Pons (tissue), 1 donor: Measurements from ENCODE around the gene TBX19.
A peak's percentile ranks its signal among the peaks of the same experiment; 100 is the strongest.
"Not testable (repeated sequence)": the region's sequence is repeated elsewhere in the genome, so short reads cannot be mapped to it uniquely, and the experiment has no call there.

Experiments
- DNase-seq: peaks from one replicate; pipeline ENCODE4 v3.0.0-alpha.2; 2016; ENCODE audit warnings: low spot score

TBX19 gene

DNA sequence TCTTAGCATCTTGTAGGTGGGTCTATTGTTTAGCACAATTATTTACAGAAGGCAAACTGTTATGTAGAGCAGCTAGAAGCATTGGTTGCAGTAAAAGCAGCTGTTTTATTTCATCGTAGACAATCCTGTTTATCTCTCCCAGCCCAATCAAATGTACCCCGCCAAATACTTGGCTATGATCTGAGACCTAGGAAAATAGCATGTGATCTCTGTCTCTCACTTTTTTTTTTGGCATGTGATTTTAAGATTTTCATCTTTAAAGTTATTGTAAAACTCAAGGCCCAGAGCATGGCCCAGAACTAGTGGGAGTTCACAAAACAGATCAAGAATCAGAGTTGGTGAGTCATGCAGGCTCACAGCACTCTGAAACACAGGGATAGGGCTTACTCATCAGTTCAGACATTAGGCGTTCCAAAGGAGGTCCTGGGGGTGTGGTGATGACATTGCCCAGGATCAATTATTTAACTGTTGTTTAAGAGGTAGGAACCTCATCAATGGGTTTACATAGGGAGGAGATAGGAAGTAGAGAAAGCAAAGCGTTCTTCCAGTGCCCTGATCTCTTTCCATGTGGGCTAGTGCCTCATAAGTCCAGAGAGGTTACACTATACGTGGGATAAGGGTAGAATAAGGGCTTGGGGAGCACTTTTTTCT, 40.2 kb downstream of the TBX19 start:
- DNase-seq = no peak

- no peak for DNase-seq
These were observed 41.3 kb downstream of the TBX19 start for GRCh38 chr1:168321945-168322344.

GRCh38 chr1:168324745-168325425, 44.2 kb downstream of the TBX19 start:
- no peak for DNase-seq

DNA sequence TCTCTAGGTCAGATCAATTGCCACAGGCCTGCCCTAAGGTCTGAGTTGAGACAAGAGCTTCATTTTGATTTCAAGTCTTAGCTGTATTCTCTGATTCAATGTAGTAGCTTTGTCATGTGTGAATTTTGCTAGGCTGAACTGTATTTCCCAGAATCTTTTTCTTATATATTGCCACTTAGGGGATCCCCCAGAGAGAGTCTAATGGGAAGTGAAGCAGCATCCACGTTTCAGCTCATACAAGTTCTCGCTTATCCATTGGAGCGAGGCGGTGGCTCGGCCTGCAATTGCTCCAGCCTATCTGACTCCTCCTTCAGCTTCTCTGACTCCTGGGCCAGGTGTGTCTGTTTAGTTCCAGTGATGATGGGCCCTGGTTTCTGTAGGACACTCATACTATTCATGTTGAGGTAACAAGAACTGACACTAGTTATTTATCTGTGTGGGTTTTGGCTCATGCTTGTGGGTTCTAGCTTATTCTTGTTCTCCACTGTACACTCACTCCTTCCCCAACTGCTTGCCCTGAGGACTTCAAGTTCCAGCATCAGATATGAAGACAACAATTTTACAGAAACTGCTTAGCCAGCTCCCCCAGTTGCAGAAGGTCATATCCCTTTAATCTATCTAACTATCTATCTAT, 48.2 kb downstream of the TBX19 start:
- DNase-seq = no peak

DNA sequence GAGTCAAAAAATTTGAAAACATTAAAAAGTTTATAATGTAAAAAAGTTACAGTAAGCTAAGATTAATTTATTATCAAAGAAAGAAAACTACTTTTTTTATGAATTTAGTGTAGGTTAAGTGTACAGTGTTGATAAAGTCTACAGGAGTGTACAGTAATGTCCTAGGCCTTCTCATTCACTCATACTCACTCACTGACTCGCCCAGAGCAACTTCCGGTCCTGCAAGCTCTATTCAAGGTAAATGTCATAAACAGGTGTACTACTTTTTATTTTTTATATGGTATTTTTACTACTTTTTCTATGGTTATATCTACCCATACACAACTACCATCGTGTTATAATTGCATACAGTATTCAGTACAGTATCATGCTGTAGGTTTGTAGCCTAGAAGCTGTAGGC, 49.6 kb downstream of the TBX19 start:
- no peak for DNase-seq

- no peak for DNase-seq
These were observed 50.9 kb downstream of the TBX19 start for GRCh38 chr1:168331569-168331968.

DNA sequence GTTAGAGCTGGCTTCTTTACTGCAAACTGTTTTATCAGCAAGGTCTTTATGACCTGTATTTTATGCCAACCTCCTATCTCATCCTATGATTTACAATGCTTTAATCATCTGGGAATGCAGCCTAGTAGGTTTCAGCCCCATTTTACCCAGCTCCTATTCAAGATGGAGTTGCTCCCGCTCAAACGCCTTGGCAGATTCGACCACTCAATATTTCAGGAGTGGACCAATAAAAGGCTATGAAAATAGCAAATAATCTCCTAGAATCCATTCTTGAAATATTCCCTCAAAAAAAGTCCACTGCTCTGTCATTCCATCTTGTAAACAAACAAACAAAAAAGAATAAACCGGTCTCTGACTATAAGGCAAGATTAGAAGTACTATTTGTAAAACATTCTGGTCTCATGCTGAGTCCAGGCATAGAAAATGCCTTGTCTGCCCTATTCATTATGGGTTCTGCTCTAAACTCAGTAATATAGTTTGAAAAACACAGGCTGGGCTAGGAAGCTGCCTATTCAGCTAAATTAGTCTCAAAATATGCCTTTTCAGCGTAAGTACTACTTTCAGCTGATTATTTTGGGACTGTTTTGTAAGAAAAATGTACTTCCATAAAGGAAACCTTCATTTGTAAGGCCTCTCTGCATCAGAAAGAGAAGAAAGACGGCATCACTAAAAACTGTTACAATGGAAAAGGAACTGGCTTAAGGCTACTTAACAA, 53.0 kb downstream of the TBX19 start:
- DNase-seq = no peak

DNA sequence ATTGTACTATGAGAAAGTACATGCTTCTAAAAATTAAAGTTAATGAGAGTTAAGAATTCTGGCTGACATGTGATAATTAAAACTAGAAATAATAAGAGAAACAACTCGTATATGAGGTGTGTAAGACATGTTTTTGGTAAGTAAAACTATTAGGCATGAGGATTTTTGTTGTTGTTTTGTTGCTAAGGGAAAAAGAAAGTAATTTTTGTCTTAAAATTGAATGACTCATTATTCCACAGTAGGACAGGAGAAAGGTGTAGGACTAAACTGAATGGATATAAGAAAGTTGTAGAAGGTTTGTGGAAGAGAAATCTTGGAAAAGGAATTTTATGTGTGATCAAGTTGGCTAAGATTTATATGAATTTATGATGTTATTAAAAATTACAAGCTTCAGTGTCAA, 54.8 kb downstream of the TBX19 start:
- no peak for DNase-seq

DNA sequence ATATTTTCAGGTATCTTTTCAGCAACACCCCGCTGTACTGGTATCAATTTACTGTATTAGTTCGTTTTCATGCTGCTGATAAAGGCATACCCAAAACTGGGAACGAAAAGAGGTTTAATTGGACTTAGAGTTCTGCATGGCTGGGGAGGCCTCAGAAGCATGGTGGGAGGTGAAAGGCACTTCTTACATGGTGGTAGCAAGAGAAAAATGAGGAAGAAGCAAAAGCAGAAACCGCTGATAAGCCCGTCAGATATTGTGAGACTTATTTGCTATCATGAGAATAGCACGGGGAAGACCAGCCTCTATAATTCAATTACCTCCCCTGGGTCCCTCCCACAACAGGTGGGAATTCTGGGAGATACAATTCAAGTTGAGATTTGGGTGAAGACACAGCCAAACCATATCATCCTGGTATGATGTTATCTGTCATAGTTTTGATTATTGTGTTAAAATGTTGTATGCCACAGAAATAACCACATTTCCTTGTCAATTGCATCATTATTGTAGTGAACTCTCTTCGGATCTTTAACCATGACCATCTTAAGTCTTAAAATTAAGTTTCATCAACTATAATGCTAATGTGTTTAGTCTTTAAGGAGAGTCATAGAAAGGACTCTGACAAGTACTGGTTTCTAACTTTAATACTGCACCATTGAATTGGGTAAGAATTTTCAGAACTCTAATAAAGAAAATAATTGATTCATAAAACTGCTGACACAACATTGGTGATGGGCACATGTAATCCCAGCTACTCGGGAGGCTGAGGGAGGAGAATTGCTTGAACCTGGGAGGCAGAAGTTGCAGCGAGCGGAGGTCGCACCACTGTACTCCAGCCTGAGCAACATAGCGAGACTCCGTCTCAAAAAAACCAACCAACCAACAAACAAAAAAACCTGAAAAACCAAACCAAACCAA, 58.2 kb downstream of the TBX19 start:
- no peak for DNase-seq

- no peak for DNase-seq
These were observed 60.3 kb downstream of the TBX19 start for GRCh38 chr1:168340781-168341482.

- no peak for DNase-seq
These were observed 60.9 kb downstream of the TBX19 start for GRCh38 chr1:168341483-168341975.

DNA sequence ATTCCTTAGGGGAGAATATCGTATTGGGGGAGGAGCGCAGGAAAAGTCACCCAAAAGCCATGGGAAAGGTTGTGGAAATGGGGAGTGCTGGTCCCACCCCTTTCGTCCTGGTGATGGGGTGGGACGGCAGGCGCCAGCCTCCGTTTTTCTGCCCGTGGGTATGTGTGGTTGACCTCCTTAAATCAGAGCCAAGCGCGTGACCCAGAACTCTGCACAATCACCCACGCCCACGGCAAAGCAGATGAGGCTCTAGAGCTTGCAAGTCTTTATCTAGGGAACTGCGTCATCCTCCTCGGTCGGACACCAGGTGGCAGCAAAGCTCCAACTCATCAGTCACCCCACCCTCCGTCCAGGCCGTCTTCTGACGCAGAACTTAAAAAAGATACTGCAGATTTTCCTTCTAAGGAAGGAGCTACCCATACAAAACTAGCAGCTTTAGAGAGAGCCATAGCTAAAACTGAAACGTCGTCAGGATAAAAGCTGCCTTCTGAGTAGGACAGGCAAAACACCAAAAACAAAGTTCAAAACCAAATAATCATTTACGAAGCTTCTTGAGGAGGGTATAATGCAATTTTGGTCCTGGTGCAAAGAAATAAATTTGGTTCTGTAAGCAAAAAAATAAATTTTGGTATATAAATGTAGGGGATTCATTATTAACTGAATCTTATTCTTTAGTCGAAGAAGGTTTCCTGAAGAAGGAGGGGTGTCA, 62.0 kb downstream of the TBX19 start:
- DNase-seq = peak; percentile 88

GRCh38 chr1:168343566-168343965, 62.9 kb downstream of the TBX19 start:
- peak; percentile 63 for DNase-seq

GRCh38 chr1:168344517-168344916, 63.8 kb downstream of the TBX19 start:
- DNase-seq = no peak

- DNase-seq = no peak
These were observed 65.3 kb downstream of the TBX19 start for GRCh38 chr1:168345939-168346338.

DNA sequence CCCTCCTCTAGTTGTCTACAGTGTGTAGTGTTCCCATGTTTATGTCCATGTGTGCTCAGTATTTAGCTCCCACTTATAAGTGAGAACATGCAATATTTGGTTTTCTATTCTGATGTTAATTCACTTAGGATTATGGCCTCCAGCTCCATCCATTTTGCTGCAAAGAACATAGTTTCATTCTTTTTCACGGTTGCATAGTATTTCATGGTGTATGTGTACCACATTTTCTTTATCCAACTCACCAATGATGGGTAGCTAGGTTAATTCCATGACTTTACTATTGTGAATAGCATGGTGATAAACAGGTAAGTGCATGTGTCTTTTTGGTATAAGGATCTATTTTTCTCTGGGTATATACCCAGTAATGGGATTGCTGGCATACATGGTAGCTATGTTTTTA, 67.0 kb downstream of the TBX19 start:
- no peak for DNase-seq

DNA sequence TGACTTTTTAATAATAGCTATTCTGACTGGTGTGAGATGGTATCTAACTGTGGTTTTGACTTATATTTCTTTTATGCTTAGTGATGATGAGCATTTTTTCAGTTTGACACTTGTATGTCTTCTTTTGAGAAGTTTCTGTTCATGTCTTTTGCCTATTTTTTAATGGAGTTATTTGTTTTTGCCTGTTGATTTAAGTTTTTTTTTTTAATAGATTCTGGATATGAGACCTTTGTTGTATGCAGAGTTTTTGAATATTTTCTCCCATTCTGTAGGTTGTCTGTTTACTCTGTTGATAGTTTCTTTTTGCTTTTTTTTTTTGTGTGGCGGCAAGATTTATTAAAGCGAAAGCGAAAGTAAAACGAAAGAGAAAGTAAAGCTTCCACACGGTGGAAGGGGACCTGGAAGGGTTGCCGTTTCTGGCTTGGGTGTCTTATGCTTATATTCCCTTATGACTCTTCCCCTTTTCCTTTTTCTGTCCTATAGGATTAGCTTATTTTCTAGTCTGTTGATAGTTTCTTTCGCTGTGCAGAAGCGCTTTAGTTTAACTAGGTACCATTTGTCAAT, 67.6 kb downstream of the TBX19 start:
- no peak for DNase-seq

DNA sequence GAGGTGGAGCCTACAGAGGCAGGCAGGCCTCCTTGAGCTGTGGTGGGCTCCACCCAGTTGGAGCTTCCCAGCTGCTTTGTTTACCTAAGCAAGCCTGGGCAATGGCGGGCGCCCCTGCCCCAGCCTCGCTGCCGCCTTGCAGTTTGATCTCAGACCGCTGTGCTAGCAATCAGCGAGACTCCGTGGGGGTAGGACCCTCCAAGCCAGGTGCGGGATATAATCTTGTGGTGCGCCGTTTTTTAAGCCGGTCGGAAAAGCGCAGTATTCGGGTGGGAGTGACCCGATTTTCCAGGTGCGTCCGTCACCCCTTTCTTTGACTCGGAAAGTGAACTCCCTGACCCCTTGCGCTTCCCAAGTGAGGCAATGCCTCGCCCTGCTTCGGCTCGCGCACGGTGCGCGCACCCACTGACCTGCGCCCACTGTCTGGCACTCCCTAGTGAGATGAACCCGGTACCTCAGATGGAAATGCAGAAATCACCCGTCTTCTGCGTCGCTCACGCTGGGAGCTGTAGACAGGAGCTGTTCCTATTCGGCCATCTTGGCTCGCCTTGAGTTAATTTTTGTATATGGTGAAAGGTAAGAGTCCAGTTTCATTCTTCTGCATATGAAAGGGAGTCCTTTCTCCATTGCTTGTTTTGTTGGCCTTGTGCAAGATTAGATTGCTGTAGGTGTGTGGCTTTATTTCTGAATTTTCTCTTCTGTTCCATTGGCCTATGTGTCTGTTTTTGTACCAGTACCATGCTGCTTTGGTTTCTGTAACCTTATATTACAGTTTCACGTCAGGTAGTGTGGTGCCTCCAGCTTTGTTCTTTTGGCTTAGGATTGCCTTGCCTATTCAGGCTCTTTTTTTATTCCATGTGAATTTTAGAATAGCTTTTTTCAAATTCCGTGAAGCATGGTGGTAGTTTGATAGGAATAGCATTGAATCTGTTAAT, 73.9 kb downstream of the TBX19 start:
- not testable (repeated sequence) for DNase-seq
